Omental fat pad (tissue), 4 donors: ENCODE data around the gene IFITM5. TPM values are rescaled to one million over a fixed set of nuclear protein-coding genes. Genes with fewer than 3 reads are reported as not detected.

Source experiments
- ATAC-seq: fragments of 150-250 bp; one replicate; pipeline ENCODE4 v1.9.1; 2016; ENCODE audit warnings: mild to moderate bottlenecking, moderate library complexity; ENCODE audit not compliant: low FRiP score
- DNase-seq: peaks from one replicate; pipeline ENCODE4 v3.0.0-alpha.2; 2019; ENCODE audit warnings: low spot score
- total RNA-seq, 4 donors: library from RNA; depleted of rRNA; stranded (reverse); fragments of >200 nt; gene quantifications; one replicate each; pipeline ENCODE4 v1.1.0, GENCODE V29; 2016
- TF ChIP-seq, protein P1 (sequence below), 3 donors: fragments of 450-650 bp; IDR thresholded peaks; one replicate each; pipeline ENCODE4 v1.5.1; 2016 to 2017; ENCODE audit warnings: antibody characterized with exemption in 3 of 3, mild to moderate bottlenecking in 3 of 3, moderate library complexity in 2 of 3

Gene IFITM5
- total RNA-seq, 4 donors from 2014 or later = not detected

GRCh38 chr11:297051-297585, 2.2 kb downstream of the IFITM5 start:
- ATAC-seq (no peak), DNase-seq (no peak)
- TF ChIP-seq, protein P1, sequence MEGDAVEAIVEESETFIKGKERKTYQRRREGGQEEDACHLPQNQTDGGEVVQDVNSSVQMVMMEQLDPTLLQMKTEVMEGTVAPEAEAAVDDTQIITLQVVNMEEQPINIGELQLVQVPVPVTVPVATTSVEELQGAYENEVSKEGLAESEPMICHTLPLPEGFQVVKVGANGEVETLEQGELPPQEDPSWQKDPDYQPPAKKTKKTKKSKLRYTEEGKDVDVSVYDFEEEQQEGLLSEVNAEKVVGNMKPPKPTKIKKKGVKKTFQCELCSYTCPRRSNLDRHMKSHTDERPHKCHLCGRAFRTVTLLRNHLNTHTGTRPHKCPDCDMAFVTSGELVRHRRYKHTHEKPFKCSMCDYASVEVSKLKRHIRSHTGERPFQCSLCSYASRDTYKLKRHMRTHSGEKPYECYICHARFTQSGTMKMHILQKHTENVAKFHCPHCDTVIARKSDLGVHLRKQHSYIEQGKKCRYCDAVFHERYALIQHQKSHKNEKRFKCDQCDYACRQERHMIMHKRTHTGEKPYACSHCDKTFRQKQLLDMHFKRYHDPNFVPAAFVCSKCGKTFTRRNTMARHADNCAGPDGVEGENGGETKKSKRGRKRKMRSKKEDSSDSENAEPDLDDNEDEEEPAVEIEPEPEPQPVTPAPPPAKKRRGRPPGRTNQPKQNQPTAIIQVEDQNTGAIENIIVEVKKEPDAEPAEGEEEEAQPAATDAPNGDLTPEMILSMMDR (IDR thresholded peaks at IDR 0.05) = no peak

GRCh38 chr11:296171-297050, 2.9 kb downstream of the IFITM5 start:
- ATAC-seq = no peak
- DNase-seq = no peak
- TF ChIP-seq, protein P1 (IDR thresholded peaks at IDR 0.05) = no peak

DNA sequence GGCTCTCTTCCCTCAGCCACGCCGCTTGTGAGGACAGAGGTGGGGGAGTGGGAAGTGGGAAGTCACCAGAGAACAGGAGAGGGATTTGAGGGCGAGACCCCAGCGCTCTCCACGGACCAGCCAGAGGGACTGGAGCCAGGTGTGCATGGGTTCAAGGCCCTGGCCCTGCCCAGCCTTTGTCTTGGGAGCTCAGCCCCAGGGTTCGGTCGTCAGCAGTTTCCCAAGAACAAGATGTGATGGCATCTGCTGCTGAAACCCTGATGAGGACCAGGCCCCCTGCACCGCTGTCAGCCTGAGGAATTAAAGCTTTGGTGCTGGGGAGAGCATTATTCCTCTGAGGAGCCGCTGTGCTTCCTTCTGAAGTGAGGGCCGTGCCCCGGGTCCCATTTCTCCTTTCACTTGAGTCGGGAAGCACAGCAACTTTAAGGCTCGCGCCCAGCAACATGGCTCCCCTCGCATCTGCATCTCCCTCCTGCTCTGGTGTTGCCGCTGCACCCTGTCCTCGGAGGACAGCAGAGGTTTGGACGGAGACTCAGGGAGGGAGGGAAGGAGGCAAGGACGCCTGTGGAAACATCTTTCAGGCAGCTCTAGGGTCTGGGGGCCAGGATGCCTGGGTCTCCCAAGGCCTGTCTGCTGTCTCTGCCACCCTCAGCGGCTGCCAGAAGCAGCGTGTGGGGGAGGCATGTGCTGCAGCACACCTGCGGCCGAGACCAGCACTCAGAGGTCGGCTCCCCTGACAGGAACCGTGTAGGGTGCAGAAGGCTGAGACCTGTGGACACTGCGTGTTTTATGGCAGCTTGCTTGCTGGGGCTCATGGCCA, 3.8 kb downstream of the IFITM5 start:
- ATAC-seq = no peak
- no peak for DNase-seq
- TF ChIP-seq, protein P1 (IDR thresholded peaks at IDR 0.05) = no peak

DNA sequence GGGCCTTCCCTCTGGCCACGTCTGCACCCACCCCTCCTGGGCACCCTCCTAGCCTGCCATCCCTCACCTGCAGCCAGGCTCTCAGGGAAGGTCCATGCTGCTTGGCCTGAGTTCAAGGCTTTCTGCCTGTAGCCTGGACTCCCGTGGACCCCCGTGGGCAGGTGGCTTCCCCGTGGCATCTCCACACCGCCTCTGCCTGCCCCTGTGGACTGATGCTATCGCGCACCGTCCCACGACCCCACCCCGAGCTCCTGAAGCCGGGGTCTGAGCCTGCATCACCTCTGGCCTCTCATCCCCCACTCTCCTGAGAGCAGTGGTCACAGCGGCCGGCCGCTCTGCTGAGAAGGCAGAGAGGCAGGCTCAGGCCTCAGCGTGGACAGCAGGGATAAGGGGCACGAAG, 4.5 kb downstream of the IFITM5 start:
- TF ChIP-seq, protein P1 (IDR thresholded peaks at IDR 0.05) = no peak
- DNase-seq (no peak), ATAC-seq (no peak)

DNA sequence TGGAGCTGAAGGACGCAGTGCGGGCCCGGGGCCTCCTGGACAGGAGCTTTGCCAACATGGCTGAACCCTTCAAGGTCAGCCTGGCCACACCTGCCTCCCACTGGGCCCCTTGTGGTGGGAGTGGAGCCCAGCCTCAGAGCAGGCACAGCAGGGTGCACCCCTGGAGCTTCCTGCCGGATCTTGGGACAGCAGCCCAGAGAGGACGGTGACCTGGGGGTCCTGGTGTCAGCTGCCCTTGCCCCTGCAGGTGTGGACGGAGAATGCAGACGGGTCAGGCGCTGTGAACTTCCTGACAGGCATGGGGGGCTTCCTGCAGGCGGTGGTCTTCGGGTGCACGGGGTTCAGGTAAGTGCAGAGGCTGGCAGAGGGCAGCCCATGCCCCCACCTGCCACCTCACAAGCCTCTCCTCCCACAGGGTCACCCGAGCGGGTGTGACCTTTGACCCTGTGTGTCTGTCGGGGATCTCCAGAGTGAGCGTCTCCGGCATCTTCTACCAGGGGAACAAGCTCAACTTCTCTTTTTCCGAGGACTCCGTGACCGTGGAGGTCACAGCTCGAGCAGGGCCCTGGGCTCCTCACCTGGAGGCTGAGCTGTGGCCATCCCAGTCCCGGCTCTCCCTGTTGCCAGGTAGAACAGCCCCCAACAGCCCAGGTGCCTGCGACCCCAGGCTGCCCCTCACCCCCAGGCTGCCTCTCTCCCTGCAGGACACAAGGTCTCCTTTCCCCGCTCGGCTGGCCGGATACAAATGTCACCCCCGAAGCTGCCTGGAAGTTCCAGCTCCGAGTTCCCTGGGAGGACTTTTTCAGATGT, 5.3 kb downstream of the IFITM5 start:
- no peak for ATAC-seq
- TF ChIP-seq, protein P1 (IDR thresholded peaks at IDR 0.05) = no peak
- DNase-seq = no peak

- TF ChIP-seq, protein P1 (IDR thresholded peaks at IDR 0.05) = no peak
- DNase-seq = no peak
- ATAC-seq = no peak
Observed at GRCh38 chr11:293271-293851, 6.0 kb downstream of the IFITM5 start.
